GM19438 (cell line): ENCODE data around the gene PIK3R3.
A peak's percentile ranks its signal among the peaks of the same experiment; 100 is the strongest.

Source experiments
- ATAC-seq: cut with Tn5 transposase; IDR thresholded peaks from one replicate; pipeline ENCODE4 v1.9.1; 2021; ENCODE audit warnings: low read depth; ENCODE audit not compliant: unreplicated experiment

The PIK3R3 gene

DNA sequence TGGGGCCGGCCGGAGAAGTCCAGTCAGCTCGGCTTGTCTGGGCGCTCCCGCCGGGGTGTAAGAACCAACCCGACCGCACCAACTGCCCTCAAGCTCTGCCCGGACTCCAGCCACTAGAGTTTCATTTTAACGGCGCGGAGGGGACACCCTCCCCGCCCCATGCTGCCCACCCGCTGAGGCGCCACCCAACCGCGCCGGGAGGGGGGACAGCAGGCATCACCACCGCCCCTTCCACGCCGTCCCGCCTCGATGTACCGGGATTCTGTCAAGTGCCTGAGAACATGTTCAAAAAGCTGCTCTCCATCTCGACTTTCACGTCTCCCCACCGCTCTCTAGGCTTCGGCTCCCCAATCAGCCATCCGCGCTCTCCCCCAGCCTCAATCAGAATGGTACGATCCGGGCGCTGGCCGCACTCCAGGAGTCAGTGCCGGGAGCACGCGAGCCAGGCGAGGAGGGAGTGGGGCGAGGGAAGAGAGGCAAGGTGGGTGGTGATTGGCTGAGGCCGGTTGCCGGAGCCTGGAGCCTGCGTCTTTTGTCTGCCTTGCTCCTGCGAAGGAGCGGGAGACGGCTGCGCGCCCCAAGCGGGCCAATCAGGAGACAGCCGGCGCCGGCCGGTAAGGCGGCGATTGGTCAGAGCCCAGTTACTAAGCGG, at the start of gene PIK3R3:
Gene PIK3R3, minus strand, starts transcription at position 101 of the 652 bp plus-strand sequence. CDS start 677 bp downstream, outside the sequence.
- peak; percentile 88 for ATAC-seq

DNA sequence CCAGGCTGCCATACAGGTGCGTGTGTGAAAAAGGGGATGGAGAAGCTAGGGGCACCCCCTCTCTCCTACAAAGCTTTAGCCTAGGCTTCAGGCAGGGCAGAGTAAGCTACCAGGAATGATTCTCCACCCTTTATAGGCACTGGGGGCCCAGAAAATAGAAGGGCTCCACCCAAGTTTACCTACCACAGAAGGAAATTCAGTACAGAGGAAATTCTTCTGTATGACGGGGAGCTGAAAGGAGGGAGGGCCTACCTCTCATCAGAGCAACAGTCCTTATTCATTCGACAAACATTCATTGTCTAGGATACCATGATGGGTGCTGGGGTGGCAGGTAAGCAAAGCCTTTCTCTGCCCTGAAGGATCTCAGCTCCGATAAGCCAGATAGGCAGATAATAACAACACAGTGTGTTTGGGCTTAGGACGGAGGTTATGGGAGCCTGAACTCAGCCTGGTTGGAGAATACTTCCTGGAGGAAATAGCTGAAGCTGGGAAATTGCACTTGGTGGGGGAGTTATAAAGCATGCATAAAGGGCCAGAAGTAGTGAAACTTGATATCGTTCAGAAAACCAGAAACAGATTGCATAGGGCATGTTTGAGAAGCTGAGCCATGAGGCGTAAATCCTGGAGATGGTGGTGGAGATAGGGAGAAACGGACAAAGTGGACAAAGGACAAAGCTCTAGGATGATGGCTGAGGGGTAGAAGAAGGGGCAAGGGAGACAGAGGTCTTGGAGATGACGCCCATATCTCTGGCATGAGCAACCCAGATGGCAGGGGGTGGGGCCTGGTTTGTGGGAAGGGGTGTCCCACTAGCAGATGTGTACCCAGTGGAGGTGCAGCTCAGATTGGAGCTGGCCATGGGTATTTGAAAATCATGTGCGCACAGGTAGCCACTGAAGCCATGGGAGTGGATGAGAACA, 49.2 kb upstream of the PIK3R3 start:
- ATAC-seq: no peak

DNA sequence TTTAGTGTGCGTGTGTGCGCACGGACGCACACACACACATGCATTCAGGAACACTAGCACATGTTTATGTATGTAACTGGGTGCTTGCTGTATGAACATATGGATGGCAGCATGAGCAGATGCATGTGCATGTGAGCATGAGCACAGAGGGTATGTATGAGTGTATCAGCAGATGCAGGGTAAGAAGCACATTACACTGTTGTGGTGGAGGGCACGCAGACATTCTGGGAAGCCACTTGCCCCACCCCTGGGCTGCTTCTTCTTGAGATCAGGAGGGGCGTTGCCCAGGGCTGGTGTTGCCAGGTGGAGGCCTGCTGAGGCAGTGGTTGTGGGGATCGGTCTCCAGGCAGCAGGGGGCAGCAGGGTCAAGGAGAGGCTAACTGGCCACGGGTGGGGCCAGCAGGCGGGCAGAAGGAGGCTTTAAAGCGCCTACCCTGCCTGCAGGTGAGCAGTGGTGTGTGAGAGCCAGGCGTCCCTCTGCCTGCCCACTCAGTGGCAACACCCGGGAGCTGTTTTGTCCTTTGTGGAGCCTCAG, 47.7 kb upstream of the PIK3R3 start:
- no peak for ATAC-seq

DNA sequence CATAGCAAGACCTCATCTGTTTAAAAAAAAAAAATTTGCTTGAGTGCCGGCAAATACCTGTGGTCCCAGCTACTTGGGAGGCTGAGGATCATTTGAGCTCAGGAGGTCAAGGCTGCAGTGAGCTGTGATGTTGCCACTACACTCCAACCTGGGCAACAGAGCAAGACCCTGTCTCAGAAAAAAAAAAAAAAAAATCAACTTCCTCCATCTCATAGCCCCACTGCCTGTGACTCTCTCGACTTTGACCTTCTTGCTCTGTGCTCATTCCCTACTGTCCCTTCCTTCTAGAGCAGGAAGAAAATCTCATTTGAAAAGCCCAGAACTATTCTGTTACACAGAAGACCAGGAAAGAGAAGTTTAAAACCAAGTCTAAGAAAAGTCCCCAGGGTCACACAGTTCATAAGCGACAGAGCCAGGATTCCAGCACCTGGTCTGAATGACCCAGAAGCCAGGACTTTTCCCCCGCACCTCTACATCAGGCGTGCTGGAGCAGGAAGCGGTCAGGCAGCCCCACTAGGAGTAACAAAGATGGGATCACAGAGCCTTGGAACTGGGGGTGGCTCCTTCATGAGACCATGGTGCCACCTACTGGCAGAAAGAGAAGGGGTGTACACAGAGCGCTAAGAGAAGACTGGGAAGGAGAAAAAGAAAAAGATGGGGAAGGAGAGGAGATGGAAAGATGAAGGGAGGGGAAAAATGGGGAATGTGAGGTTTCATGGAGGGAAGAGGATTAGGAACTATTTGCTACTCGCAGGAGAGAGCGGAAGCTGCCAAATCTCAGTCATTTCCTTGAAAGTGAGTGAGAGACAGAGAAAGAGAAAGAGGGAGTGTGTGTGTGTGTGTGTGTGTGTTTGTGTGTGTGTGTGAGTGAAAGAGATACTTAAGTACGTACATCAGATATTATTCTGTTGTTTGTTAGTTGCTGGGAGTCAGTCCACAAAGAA, 47.0 kb upstream of the PIK3R3 start:
- ATAC-seq: no peak

DNA sequence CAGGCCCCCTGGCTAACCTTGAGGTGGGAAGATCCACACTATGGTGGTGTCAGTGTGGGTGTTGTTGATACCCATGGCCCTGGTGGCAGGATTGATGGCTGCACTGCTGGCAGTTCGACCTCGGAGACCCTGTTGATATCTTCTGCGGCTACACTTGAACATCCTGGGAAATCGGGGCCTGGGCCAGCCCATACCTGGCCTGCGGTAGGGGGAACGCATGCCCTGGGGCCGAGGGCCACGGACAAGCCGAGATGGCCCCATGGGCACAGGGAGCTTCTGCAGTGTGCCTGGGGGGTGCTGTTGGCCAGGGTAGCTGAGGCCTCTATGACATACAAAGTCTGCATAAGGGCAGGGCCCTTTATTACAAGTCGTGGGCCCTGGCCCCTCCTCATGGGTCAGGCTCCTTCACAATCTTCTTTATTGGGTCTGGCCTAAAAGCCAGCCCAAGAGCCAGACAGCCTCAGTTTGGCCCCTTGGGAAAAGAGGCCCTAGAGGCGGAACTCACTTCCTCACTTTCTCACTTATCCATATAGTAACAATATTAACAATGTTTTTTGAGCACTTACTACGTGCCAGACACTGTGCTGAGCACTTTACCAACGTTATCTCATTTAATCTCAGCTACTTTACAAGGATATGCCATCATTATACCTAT, 43.9 kb upstream of the PIK3R3 start, which contains the start of gene P3R3URF:
Gene P3R3URF, minus strand, starts transcription at position 278 of the 655 bp plus-strand sequence. Its CDS starts 17 bp downstream, at position 261.
- no peak for ATAC-seq

DNA sequence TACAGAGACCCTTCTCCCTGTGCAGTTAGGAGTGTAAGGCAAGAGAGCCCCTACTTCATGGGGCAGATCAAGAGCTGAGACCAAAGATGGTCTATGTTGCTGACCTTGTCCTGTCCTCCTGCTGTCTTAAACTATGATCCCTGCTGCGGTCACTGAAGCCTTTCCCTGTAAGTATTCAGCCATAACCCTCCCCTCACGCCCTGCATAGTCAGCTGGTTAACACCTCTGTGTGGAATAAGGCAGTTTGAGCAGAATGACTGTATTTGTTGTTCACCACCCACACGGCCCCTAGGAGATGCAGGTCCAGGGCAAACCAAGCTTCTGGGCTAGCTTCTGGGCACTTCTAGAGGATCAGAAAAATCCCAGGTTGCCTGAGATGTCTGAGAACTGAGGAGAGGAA, 42.8 kb upstream of the PIK3R3 start:
- no peak for ATAC-seq

DNA sequence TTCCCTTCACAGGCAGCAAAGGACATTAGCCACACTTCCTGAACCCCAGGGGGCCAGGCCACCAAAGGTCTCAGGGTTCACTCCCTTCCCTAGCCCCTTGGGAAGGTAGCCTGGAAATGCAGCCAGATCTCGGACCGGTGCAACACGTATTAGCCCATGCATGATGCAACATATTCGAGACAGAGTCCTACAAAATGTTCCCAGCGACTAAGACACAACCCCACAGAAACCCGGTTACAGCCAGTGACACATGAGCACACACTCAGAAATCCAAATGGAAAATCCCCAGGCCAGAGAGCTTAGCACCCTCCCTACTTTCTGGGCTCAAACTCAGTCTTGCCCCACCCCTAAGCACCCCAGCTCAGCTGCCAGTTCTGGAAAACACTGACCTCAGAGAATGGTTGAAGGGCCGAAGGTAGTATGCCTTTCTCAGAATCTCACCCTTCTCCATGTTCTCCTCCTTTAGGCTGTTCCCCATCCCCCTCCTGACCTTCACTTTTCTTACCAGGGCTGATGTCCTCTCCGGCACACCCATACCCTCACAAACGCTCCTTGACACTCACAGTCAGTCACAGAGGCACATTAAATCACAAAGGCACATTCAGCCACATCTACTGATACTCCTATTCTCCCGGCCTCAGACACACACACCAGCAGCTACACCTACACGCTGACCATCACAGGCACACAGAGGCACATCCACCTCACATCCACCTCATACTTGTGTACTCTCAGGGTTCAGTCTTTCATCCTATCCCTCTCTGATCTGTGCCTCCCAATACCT, 42.2 kb upstream of the PIK3R3 start, which contains the start of gene TSPAN1:
Gene TSPAN1, plus strand, starts transcription at position 640 of the 784 bp plus-strand sequence. CDS start 6,021 bp downstream, outside the sequence.
- no peak for ATAC-seq

DNA sequence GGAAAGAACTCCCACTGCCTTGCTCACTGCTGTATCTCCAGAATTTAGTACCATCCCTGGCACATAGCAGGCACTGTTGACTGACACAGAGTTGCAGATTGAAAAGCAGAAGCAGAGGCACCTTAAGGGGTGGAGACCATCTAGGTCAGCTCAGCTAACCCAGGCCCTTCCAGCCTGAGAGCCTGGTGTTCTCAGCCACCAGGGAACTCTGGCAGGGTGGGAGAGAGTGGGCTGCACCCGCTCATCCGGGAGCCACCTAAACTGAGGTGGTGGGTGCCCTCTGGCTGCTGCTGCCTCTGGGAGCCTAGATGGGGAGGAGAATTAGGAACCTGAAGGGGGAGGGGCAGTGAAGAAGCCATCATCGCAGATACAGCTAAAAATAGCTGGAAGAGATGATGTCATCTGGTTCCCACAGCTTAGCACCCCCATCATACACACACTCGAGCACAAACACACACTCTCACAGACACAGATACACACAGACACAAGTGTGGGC, 41.0 kb upstream of the PIK3R3 start:
- ATAC-seq: no peak

DNA sequence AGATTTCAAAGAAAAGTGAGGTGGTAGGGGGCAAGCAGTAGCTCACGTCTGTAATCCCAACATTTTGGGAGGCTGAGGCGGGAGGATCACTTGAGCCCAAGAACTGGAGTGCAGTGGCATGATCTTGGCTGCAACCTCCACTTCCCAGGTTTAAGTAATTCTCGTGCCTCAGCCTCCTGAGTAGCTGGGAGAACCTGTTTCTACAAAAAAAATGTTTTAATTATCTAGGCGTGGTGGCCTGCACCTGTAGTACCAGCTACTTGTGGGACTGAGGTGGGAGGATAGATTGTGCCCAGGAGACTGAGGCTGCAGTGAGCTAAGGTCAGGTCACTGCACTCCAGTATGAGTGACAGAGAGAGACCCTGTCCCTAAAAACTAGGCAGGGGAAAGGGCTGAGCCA, 39.9 kb upstream of the PIK3R3 start:
- ATAC-seq: no peak

DNA sequence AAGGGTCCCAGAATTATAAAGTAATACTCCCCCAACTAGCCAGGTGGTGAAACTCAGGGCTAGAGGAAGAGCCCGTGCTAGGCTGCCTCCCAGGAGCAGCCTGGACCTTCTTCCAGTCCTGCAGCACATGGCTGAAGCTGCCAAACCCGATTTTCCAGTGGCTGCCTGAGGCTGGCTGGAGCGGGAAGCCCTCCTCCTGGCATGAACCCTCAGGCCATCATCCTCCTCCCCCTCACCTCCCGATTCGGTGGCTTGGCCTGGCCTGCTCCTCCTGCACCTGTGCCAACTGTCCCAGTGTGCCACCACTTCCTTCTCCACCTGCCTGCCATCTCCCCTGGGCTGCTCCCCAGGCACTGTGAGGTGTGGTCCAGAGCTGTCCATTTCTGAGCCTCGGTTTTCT, 39.4 kb upstream of the PIK3R3 start:
- no peak for ATAC-seq

DNA sequence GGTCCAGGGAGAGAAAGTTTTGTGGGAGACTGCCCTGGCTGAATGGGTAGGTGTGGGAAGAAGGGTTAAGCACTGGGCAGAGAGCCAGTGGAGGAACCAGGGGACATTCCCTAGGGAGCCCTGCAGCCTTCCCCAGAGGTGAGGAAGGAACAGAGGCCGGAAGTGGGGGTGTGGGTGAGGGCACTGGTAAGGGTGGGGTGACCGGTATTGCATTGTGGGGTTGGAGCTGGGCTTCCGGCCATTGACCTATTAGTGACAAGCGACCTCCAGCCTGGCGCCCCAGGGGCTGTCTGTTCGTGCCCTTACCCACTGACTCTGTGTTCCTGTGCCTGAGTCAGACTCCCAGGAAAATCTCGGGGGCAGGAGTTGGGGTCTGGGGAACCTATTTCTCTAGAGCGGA, 38.9 kb upstream of the PIK3R3 start:
- no peak for ATAC-seq

DNA sequence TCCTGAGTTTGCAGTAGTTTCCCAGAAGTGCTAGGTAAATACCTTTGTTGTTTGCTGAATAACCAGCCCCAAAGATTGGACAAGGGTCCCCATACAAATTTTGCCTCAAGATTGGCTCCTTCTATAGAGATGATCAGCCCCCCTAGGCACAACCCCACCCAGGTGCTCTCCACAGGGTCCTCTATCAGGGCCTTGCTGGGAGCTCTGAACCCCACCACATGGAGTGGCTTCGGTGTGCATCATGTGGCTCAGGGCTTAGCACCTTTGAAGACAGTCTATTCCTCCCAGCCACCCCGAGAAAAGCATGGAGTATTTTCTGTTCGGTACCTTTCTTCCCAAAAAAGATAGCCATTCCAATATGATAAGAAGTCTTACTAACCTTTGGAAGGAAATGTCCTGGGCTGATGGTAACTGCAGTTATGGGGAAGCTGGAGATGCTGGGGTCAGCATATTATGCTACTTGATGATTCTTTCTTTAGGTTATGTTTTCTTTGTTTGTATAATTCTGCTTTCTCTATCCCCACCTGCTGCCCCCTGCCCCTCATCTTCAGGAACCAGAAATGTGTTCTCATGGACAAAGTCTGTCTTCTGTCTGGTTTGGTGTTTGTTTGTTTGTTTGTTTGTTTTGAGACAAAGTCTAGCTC, 37.5 kb upstream of the PIK3R3 start:
- no peak for ATAC-seq

DNA sequence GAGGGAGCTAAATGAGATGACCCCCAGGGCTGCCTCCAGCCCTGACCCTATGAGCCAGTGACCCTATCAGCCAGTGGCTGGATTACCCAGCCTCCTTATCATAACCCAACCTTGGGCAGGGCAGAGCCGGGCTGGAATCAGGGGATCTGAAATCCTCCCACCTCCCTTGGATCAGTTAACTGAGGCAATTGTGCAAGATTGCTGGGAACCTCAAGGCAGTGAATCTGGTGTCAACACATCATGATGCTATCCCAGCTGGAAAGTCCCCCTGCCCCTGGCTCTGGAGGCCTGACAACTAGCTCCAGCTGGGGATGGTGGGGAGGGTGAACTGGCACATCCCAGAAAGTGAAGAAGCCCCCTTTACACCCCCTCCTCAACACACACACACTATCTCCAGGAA, 36.0 kb upstream of the PIK3R3 start:
- ATAC-seq: no peak

DNA sequence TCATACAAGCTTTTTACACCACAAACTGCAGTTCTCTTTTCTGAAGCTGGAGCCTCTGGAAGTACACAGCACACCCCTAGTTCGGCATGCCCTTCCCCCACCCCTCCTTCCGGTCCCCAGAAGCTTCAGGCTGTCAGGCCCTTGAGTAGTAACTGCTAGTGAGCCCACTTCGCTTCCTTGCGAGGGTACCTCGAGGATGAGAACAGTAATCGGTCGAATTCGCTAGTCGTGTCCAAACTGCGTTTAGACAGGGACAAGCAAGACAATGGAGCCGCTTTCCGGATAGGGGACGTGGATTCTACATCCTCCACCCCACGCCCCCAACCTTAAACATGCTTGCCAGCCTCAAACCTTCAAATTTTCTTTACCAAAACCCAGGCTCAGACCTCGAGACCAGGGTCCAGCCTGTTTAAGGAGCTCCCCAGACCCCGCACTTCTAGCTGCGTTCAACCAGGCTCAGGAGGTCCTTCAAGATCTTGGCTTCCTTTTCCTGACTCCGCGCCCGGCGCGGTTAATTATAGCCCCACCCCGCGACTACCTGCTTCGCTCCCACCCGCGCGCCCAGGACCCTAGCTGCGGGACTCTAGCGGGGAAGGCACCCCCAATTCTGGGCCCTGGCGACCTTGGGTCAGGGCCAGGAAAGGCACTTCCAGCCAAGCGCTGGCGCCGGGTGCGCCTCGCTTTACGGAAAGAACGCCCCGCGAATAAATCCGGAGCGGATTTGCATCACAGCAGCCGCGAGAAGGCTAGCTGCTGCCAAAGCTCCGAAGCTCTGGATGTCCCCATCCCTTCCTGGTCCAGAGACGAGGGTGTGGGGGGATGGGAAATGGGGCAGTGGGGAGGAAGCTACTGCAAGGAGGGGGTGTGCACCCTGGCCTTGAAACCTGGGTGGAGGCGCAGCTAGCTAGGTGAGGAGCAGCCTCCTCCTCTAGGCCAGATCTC, 34.4 kb upstream of the PIK3R3 start:
- peak; percentile 59 for ATAC-seq

DNA sequence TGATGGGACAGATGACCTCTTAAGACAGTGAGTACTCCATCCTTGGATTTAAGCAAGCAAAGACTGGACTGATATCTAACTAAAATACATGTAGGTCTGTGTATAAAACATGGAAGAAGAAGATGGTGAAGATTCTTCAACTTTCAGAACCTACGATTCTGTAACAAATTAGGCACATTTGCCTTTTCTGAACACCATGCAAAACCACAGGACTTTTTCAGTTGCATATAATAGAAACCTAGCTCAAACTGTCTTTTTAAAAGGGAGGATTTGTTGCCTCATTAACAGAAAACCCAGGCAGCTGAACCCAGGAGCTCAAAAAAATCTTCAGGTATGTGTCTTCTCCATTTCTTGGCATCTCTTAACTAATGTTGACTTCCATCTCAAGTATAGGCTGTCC, 27.8 kb upstream of the PIK3R3 start:
- no peak for ATAC-seq

DNA sequence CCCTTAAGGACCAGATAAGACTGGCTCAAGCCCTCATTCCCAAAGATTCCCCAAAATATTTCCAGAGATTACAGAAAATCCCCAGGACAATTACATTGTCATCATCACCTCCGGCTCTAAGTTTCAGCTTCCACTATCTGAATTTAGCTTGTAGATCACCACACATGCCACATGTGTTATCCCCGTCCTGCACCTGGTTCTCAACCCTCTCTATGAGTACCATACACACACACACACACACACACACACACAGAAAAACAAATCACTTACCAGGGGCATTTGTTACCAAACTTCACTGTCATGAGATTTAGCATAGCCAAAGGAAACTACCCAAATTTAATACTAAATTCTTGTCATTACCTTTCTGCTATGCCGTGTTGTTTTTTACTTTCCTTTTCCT, 27.1 kb upstream of the PIK3R3 start:
- ATAC-seq: no peak
